Breast epithelium (tissue), 4 donors: ENCODE data around the gene MAN1B1. TPM values are rescaled to one million over a fixed set of nuclear protein-coding genes. Genes with fewer than 3 reads are reported as not detected.

Source experiments
- DNase-seq, 2 donors: peaks; one replicate each; pipeline ENCODE4 v3.0.0-alpha.2; 2019; ENCODE audit warnings: low spot score in 2 of 2
- H3K27ac ChIP-seq, 2 donors: fragments of 200-600 bp; sonication (generic) in 1 of 2; one replicate each; pipeline ENCODE4 v1.5.1; 2016 to 2019; ENCODE audit warnings: mild to moderate bottlenecking in 1 of 2
- H3K27me3 ChIP-seq, 2 donors: fragments of 200-600 bp; sonication (generic) in 1 of 2; one replicate each; pipeline versions ENCODE4 v1.5.1 to v1.6.0; 2017 to 2019; ENCODE audit warnings: control low read depth in 1 of 2, mild to moderate bottlenecking in 1 of 2
- H3K36me3 ChIP-seq: fragments of 200-600 bp; one replicate; pipeline ENCODE4 v1.5.1; 2019
- H3K4me1 ChIP-seq, 2 donors: fragments of 200-600 bp; sonication (generic); one replicate each; pipeline ENCODE4 v1.5.1; 2016 to 2019; ENCODE audit warnings: control low read depth in 1 of 2
- H3K4me3 ChIP-seq, 3 donors: fragments of 200-600 bp; sonication (generic); 1 replicate in 2 of 3; 2 replicates in 1 of 3; pipeline ENCODE4 v1.5.1; 2016 to 2019; ENCODE audit warnings: mild to moderate bottlenecking in 3 of 3, moderate library complexity in 2 of 3
- H3K9me3 ChIP-seq, 2 donors: fragments of 200-600 bp; sonication (generic) in 1 of 2; one replicate each; pipeline ENCODE4 v1.5.1; 2016 to 2019; ENCODE audit warnings: control low read depth in 1 of 2
- CTCF ChIP-seq, 3 donors: fragments of 450-650 bp; IDR thresholded peaks; one replicate each; pipeline ENCODE4 v1.5.1; 2016 to 2017; ENCODE audit warnings: antibody characterized with exemption in 3 of 3, mild to moderate bottlenecking in 3 of 3, moderate library complexity in 3 of 3
- POLR2A ChIP-seq: fragments of 450-650 bp; IDR thresholded peaks from one replicate; pipeline ENCODE4 v1.6.1; 2016; ENCODE audit warnings: antibody characterized with exemption, mild to moderate bottlenecking, moderate library complexity
- POLR2AphosphoS5 ChIP-seq, 3 donors: sonication (generic); formaldehyde crosslinking; IDR thresholded peaks; one replicate each; pipeline ENCODE4 v1.6.1; 2017; ENCODE audit warnings: antibody characterized with exemption in 3 of 3
- intact Hi-C: fragments of 100-400 bp; cut with DNase I; formaldehyde crosslinking; loops from one replicate; pipeline ENCODE4 v1.15.1; 2023; ENCODE audit warnings: low total_unique reads
- total RNA-seq, 3 donors: library from RNA; depleted of rRNA; stranded (reverse); fragments of >200 nt; gene quantifications; one replicate each; pipeline ENCODE4 v1.1.0, GENCODE V29; 2016

The MAN1B1 gene
- total RNA-seq, 3 donors from 2014 or later, result 50.1 to 62.8 (median 50.8) TPM

GRCh38 chr9:137065336-137065967 is 21.3 kb upstream of the MAN1B1 start:
- Histone ChIP-seq H3K4me3 (no peak overlapping the region), H3K4me1 (peaks cover 0 to 3% of the 10 kb centered on the region in 2 donors), H3K9me3 (no peaks in the 10 kb centered on the region), H3K27me3 (peaks cover 0 to 4% of the 10 kb centered on the region in 2 donors), H3K27ac (no peak overlapping the region), H3K36me3 (no peaks in the 10 kb centered on the region)
- DNase-seq, result no peak
- TF ChIP-seq CTCF (IDR thresholded peaks at IDR 0.05), result no peak
- TF ChIP-seq POLR2A, result no peak
- TF ChIP-seq POLR2AphosphoS5 (IDR thresholded peaks at IDR 0.05), result no peak
- intact Hi-C loops, result no loop called here

GRCh38 chr9:137066096-137066861 is 20.5 kb upstream of the MAN1B1 start:
- Histone ChIP-seq H3K27ac (no peak overlapping the region), H3K4me3 (no peak overlapping the region), H3K9me3 (no peaks in the 10 kb centered on the region), H3K36me3 (no peaks in the 10 kb centered on the region), H3K4me1 (peaks cover 6 to 8% of the 10 kb centered on the region in 2 donors), H3K27me3 (peaks cover 0 to 4% of the 10 kb centered on the region in 2 donors)
- TF ChIP-seq POLR2A (no peak), CTCF (IDR thresholded peaks at IDR 0.05) (no peak), POLR2AphosphoS5 (IDR thresholded peaks at IDR 0.05) (no peak)
- no peak for DNase-seq
- intact Hi-C loops, result no loop called here

DNA sequence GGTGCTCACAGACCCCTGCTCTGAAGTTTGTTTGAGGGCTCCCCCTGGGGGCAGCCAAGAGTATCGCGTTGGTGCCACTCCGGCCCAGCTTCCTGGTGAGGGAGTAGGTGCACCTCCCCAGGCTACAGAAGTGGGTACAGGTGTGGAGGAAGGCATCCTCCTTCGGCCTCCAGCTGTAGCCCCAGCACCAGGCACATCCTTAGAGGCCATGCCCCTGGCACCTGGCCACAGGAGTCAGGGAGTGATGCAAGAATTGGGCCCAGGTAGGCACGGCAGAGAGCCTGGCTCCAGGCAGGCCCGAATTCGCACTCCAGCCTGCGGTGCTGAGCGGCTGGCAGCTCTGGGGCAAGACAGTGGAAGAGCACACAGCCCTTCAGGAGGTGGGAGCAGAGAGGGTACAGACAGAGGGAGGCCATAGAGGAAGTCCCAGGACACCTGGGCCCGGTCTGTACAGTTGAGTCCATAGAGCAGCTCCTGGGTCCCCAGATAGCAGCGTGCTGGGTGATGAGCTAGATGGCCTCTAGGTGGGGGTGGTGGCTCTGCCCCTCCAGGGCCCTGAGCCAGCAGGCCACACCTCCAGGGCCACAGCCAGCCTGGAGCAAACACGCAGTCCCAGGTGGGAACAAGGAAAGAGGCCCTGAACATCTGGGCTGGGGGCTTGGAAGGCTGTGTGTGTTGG is 18.8 kb upstream of the MAN1B1 start:
- peaks cover 7% of the 10 kb centered on the region in 2 donors for H3K4me1 ChIP-seq
- peak; percentile 82 to 87 for DNase-seq
- intact Hi-C loops, result no loop called here

DNA sequence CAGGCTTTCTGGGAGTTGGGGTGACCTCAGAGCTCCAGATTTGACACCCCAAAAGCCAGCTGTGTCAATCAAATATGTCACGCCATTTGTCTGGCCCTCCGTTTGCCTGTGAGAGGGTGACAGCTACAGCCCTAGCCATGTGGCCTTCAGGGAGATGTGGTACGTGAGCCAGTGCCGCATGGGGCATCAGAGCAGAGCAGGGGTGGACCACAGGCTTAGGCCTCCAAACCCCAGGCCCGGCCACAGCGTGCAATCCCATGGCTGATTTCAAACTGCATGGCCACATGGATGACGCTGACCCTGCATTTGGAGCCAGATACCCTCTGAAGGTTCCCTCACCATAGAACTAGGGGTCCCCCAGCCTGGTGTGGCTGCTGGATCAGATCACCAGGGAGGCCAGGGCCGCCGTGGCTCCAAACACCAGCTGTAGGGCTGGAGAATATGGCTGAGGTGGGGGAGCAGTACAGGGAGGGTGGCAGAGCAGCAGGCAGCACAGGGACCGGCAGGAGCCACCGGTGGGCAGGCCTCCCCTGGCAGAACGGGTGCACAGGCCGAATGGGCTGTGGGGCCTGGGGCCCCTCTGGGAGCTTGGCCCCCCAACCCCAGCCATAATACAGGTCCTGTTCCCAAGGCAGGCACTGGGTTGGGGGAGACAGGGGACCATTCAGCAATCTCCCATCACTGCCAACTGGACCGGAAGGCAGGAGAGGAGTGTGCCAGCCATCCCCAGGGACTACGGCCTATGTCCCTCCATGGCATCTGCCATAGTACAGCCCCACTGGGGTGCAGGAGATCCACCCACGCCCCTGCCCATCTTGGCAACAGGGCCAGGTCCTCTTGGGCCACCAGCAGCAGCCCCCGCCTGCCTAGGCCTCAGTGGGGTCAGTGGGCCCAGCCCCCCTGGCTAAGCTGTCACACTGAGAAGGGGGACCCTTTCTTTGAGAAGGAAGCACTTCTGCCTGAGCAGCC is 18.0 kb upstream of the MAN1B1 start:
- Histone ChIP-seq H3K36me3 (no peaks in the 10 kb centered on the region), H3K4me3 (peak overlapping the region in 1 of 3 donors; percentile 74), H3K27ac (no peak overlapping the region), H3K9me3 (no peaks in the 10 kb centered on the region), H3K4me1 (peaks cover 6 to 7% of the 10 kb centered on the region in 2 donors), H3K27me3 (peaks cover 0 to 4% of the 10 kb centered on the region in 2 donors)
- intact Hi-C loops, result no loop called here
- TF ChIP-seq POLR2AphosphoS5 (IDR thresholded peaks at IDR 0.05) (no peak), CTCF (IDR thresholded peaks at IDR 0.05) (no peak), POLR2A (no peak)
- DNase-seq, result no peak

More for the DNA sequence above, 18.8 kb upstream of the MAN1B1 start:
- Histone ChIP-seq H3K9me3 (no peaks in the 10 kb centered on the region), H3K36me3 (no peaks in the 10 kb centered on the region), H3K4me3 (no peak overlapping the region), H3K27me3 (peaks cover 0 to 4% of the 10 kb centered on the region in 2 donors), H3K27ac (no peak overlapping the region)
- TF ChIP-seq POLR2A, result no peak
- TF ChIP-seq CTCF (IDR thresholded peaks at IDR 0.05), result peak; percentile 68 to 87 (median 79)
- TF ChIP-seq POLR2AphosphoS5 (IDR thresholded peaks at IDR 0.05), result peak in 1 of 3 donors; percentile 15
